Left colon (tissue), 2 donors: ENCODE results near the gene TCN2. TPM values are rescaled to one million over a fixed set of nuclear protein-coding genes. Genes with fewer than 3 reads are reported as not detected.
"Not testable (repeated sequence)": the region's sequence is repeated elsewhere in the genome, so short reads cannot be mapped to it uniquely, and the experiment has no call there.

Source experiments
- ATAC-seq: fragments of 200-7000 bp; cut with Tn5 transposase; one replicate; pipeline ENCODE4 v1.9.1; 2020; ENCODE audit warnings: mild to moderate bottlenecking, moderate library complexity
- DNase-seq, 2 donors: peaks; one replicate each; pipeline ENCODE4 v3.0.0-alpha.2; 2020
- intact Hi-C, 2 donors: fragments of 100-400 bp; cut with DNase I in 1 of 2; cut with micrococcal nuclease in 1 of 2; formaldehyde crosslinking; loops; one replicate each; pipeline versions ENCODE4 v1.11.2 to v1.14.0; 2022; cut with DNase I, micrococcal nuclease
- long read RNA-seq: library from polyadenylated mRNA; unstranded; transcript quantifications from one replicate; pipeline ENCODE4 v2.0.0, GENCODE V29; 2021
- total RNA-seq, 2 donors: library from RNA; stranded (reverse); fragmentation: NEBNext Ultra II Directional; extraction: Animal tissue kit (Norgen Biotek cat#: 25700); gene quantifications; one replicate each; pipeline ENCODE4 v1.2.1, GENCODE V29; 2021
- donor health status: DM: no; HTN: no; CAD: no.
- donor health status: DM: yes; HTN: yes; CAD: no.

Gene TCN2
- total RNA-seq = 10 to 100 TPM; 29.4 to 58.2 TPM
- long read RNA-seq, transcript TCN2-201 (9 exons, 2,535 nt) = major isoform, 39 of 58 reads
- long read RNA-seq, partial matches to known transcripts = 16 of 58 reads
- long read RNA-seq, other reads (novel, unspliced or antisense) = 2 of 58 reads

GRCh38 chr22:30606455-30607299 lies at the start of gene TCN2:
TCN2 (plus strand) TSS chr22:30607174; CDS start chr22:30607332, 158 bp downstream.
- ATAC-seq (peak; percentile 70), DNase-seq (peak; percentile 80 to 81)
- intact Hi-C loops = no loop called here

GRCh38 chr22:30557243-30557642 lies 49.7 kb upstream of the TCN2 start:
- intact Hi-C loops = no loop called here
- DNase-seq = no peak
- ATAC-seq = no peak

- ATAC-seq = no peak
- intact Hi-C loops = no loop called here
- no peak for DNase-seq
These were observed 47.1 kb upstream of the TCN2 start for GRCh38 chr22:30559889-30560288.

DNA sequence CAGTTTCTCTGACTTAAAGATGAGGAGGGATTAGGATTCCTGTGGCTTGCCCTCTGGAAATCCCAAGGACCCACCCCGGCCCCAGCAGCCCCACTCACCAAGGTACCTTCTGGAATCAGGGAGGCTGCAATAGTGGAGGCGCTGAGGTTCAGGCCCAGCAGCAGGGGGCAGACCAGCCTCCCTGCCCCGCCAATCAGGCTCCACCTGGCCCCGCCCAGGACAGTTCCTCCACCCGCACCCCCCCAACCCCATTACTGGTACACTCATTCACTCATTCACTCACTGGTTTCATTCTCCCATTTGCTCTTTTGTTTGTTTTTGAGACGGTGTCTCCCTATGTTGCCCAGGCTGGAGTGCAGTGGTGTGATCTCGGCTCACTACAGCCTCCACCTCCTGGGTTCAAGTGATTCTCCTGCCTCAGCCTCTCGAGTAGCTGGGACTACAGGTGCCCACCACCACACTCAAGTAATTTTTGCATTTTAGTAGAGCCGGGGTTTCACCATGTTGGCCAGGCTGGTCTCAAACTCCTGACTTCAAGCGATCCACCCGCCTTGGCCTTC lies 46.3 kb upstream of the TCN2 start:
- ATAC-seq = peak; percentile 66
- intact Hi-C loops, DNase-seq: not testable (repeated sequence)

GRCh38 chr22:30561402-30562189 lies 45.4 kb upstream of the TCN2 start:
- DNase-seq (no peak), ATAC-seq (no peak)
- intact Hi-C loops = no loop called here

- ATAC-seq (peak; percentile 25), DNase-seq (no peak)
- intact Hi-C loops = no loop called here
These were observed 44.6 kb upstream of the TCN2 start for GRCh38 chr22:30562366-30562765.

DNA sequence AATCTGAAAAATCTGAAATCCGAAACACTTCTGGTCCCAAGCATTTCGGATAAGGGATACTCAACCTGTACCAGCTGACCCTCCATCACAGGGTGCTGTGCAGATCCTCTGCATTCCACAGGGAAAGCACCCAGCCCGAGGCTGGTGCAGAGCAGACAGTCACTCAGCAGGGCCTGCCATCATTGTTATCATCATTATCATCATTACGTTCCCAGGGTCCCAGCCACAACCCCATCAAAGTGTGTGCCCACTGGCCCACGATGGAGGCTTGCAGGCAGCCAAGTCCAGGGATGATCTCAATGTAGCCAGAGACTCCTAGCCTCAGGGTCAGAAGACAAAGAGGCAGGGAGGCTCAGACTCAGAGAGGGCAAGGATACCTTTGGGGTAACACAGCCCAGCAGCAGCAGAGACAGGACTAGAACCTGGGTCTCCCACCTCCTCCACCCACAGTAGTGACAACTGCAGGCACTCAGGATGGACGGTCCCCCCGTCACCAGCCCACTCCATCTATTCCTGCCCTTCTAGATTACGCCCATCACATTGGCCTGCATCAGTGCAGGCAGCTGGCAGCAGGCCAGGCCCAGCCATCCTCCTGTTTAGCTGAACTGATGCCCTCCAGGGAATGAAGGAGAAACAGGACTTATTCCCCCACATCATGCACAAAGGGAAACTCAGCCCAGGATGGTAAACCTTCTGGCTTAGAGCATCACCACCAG lies 42.8 kb upstream of the TCN2 start:
- ATAC-seq = no peak
- intact Hi-C loops = no loop called here
- no peak for DNase-seq

GRCh38 chr22:30564761-30565119 lies 42.2 kb upstream of the TCN2 start:
- intact Hi-C loops = no loop called here
- ATAC-seq (no peak), DNase-seq (no peak)

DNA sequence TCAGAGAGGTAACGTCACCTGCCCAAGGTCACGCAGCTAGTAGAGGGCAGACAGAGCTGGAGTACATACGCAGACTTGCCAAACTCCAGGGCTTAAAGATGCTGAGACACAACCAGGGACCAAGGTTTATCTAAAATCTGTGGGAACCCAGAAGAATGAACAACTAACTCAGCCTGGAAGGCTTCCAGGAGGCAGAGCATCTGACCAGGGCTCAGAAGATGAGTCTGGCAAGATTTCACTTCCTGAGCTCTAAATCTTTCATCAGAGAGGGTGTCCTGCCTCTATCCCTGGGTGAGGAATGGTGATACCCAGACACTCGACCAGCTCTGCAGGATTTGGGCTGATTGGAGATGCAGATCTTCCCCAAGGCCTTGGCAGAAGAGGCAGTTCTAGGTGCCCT lies 41.6 kb upstream of the TCN2 start:
- DNase-seq = no peak
- ATAC-seq = no peak
- intact Hi-C loops = no loop called here

GRCh38 chr22:30566125-30566524 lies 40.8 kb upstream of the TCN2 start:
- intact Hi-C loops = no loop called here
- peak; percentile 96 for ATAC-seq
- DNase-seq = peak; percentile 58 to 66

DNA sequence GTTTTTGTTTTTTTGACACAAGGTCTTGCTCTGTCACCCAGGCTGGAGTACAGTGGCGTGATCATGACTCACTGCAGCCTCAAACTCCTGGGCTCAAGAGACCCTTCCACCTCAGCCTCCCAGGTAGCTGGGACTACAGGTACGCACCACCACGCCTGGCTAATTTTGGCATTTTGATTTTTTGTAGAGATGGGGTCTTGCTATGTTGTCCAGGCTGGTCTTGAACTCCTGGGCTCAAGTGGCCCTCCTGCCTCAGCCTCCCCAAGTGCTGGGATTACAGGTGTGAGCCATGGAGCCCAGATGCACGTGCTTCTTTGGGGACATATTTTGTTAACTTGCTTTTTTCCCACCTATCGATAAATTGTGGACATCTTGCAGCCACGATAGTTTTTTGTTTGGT lies 39.7 kb upstream of the TCN2 start:
- ATAC-seq, intact Hi-C loops, DNase-seq: not testable (repeated sequence)

DNA sequence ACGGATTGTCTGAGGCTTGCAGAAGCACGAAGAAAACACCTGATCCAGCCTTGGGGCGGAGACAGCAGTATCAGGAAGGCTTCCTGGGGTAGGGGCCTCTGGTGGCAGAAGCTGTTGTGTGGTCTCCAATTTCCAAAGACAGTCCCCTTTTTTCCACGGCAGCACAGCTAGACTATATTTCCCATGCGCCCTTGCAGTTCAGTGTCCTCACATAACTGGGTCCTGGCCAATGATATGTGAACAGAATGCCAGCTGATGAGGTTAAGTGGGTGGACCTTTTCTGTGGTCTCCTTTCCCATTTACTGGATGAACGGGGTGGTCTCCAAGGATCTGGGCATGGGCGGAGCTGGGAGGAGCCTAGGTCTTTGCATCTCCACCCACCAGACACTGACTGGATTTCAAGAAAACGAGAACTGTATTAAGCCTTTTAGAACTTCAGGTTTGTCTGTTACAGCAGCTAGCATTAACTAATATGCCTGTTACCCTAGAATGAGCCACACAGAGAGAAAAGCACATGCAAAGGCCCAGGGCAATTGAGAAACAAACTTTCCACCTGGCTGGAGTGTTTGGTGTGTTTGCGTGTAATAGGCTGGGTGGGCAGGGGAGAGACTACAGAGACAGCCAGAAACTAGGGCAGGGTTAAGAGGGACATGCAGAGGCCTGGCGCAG lies 38.7 kb upstream of the TCN2 start:
- ATAC-seq (no peak), DNase-seq (no peak)
- intact Hi-C loops = no loop called here

DNA sequence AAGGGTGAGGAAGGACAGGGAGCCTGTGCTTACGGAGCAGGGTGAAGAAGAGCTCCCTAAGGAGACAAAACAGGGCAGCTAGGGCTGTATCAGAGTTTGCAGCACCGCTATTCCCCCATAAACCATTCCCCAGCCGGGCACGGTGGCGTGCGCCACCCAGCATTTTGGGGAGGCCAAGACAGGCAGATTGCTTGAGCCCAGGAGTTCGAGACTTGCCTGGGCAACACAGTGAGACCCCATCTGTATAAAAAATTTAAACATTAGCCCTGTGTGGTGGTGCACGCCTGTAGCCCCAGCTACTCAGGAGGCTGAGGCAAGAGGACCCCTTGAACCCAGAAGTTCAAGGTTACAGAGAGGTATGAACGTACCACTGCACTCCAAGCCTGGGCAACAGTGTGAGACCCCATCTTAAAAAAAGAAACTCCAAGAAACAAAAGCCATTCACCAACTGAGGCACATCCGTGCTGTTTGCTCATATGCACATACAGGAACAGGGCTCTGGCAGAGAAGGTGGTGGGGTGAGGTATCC lies 37.2 kb upstream of the TCN2 start:
- DNase-seq (no peak), ATAC-seq (no peak)
- intact Hi-C loops = no loop called here

DNA sequence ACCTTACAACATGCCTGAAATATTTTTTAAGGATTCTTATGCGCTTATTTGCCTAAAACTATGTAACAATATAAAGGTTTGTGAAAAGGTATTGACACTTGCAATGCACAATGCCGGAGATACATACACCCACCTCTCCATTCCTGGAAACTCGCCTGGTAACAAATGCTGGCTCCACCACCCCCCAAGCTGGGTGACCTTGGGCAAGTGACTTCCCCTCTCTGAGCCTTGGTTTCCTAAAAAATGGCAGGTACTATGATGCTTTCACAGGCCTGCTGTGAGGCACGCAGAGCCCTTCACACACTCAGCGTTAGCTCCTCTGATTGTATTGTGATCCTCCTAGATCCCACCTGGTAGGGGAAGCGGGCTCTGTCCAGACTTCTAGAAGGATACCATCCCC lies 34.8 kb upstream of the TCN2 start:
- ATAC-seq (no peak), DNase-seq (no peak)
- intact Hi-C loops = no loop called here

DNA sequence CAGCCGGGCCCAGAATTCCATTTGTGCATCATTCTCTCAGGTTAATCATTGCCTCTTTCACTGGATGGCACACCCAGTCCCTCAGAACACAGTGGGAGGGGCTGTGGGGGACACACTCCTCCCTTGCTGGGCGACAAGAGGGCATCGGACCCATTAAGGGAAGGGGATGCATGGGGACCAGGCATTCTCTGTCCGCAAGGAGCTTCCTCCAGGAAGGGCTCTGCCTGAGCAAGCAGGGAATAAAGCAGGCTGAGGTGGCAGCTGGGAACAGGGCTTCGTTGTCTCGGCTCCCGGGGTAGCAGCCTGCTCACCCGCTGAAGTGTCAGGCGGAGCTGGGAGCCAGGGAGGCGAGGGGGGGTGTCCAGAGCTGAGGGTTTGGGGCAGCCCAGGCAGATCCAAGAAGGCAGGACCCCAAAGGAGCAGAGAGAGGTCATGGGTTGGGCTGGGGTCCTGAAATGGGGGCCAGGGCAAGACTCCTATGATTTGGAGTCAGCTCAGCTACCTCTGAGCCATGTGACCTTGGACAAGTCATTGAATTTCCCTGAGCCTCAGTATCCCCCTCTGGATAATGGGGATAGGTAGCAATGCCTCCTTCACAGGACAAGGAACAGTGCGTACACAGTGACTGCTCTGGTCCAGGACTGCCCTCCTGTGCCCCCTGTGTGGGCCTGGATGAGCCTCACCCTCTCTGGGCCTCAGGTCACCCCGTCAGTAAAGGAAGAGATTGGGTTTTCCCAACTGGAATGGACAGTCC lies 34.0 kb upstream of the TCN2 start:
- intact Hi-C loops = no loop called here
- ATAC-seq (peak; percentile 68), DNase-seq (peak; percentile 66)

- ATAC-seq = peak; percentile 60
- intact Hi-C loops = no loop called here
- DNase-seq = peak; percentile 54 to 60
These were observed 33.3 kb upstream of the TCN2 start for GRCh38 chr22:30573594-30574094.
